Mammary epithelial cell (primary cell): Measurements from ENCODE around the gene ADAM12.

Experiments
- CTCF ChIP-seq, 2 donors: IDR thresholded peaks in 1 of 2; conservative IDR thresholded peaks in 1 of 2; 2 replicates each; pipeline ENCODE4 v1.5.1; 2011 to 2012; ENCODE audit warnings: inconsistent platforms in 2 of 2, low read length in 2 of 2, mild to moderate bottlenecking in 2 of 2, control low read depth in 1 of 2, low read depth in 1 of 2; ENCODE audit not compliant: insufficient read depth in 1 of 2; ENCODE audit errors: extremely low read depth in 1 of 2
- EZH2 ChIP-seq: IDR thresholded peaks from 2 replicates; pipeline ENCODE4 v1.6.1; 2012; ENCODE audit warnings: low read length, inconsistent platforms, borderline replicate concordance

GRCh38 chr10:126380352-126381076 lies 7.8 kb downstream of the ADAM12 start:
- TF ChIP-seq CTCF (conservative IDR thresholded peaks at IDR 0.05 in 1 of 2, IDR thresholded peaks at IDR 0.05 in 1 of 2; ENCODE audit: extremely low read depth in 1 of 2, insufficient read depth in 1 of 2, low read depth in 1 of 2, low read length in 2 of 2): no peak
- TF ChIP-seq EZH2: no peak
